Astrocyte (in vitro differentiated cells and primary cell): Measurements from ENCODE around the gene DCAF6. TPM values are rescaled to one million over a fixed set of nuclear protein-coding genes. Genes with fewer than 3 reads are reported as not detected.

Experiments used
- DNase-seq: peaks from one replicate; pipeline ENCODE4 v3.0.0-alpha.2; 2010; ENCODE audit warnings: low read depth
- FAIRE-seq: peaks from 2 replicates; lab custom pipeline; 2011; peaks lifted over from hg19 to GRCh38; lab: Jason Lieb, UNC
- H2AFZ ChIP-seq: 2 replicates; pipeline ENCODE4 v1.6.0; 2012; ENCODE audit warnings: low read depth, low read length, inconsistent platforms
- H3K27ac ChIP-seq: 2 replicates; pipeline ENCODE4 v1.5.1; 2011; ENCODE audit warnings: low read depth, low read length, inconsistent platforms
- H3K27me3 ChIP-seq: 2 replicates; pipeline ENCODE4 v1.6.0; 2011; ENCODE audit warnings: low read length, inconsistent platforms; ENCODE audit not compliant: insufficient read depth
- H3K36me3 ChIP-seq: 2 replicates; pipeline ENCODE4 v1.5.1; 2011; ENCODE audit warnings: low read length, inconsistent platforms; ENCODE audit not compliant: insufficient read depth
- H3K4me1 ChIP-seq: 2 replicates; pipeline ENCODE4 v1.5.1; 2011; ENCODE audit warnings: low read length, inconsistent platforms; ENCODE audit not compliant: insufficient read depth
- H3K4me2 ChIP-seq: 2 replicates; pipeline ENCODE4 v1.6.0; 2012; ENCODE audit warnings: low read length, inconsistent platforms
- H3K4me3 ChIP-seq: 2 replicates; pipeline ENCODE4 v1.5.1; 2011; ENCODE audit warnings: low read depth, mild to moderate bottlenecking, low read length, inconsistent platforms; ENCODE audit not compliant: insufficient read depth
- H3K79me2 ChIP-seq: 2 replicates; pipeline ENCODE4 v1.6.0; 2012; ENCODE audit warnings: mild to moderate bottlenecking, low read length, inconsistent platforms; ENCODE audit not compliant: insufficient read depth
- H3K9ac ChIP-seq: 2 replicates; pipeline ENCODE4 v1.6.0; 2012; ENCODE audit warnings: mild to moderate bottlenecking, low read length, inconsistent platforms
- H3K9me3 ChIP-seq: 2 replicates; pipeline ENCODE4 v1.5.1; 2012; ENCODE audit warnings: low read depth, mild to moderate bottlenecking, low read length, inconsistent platforms; ENCODE audit not compliant: insufficient read depth
- H4K20me1 ChIP-seq: 2 replicates; pipeline ENCODE4 v1.6.0; 2012; ENCODE audit warnings: low read length, inconsistent platforms; ENCODE audit not compliant: insufficient read depth
- H3K27ac Mint-ChIP-seq: one replicate; pipeline ENCODE4 v1.8.0; 2021; ENCODE audit warnings: mild to moderate bottlenecking, mixed read lengths; ENCODE audit not compliant: unreplicated experiment
- H3K27me3 Mint-ChIP-seq: one replicate; pipeline ENCODE4 v1.8.0; 2021; ENCODE audit warnings: low read depth, mixed read lengths; ENCODE audit not compliant: unreplicated experiment
- H3K36me3 Mint-ChIP-seq: one replicate; pipeline ENCODE4 v1.8.0; 2021; ENCODE audit warnings: low read depth, mixed read lengths; ENCODE audit not compliant: unreplicated experiment
- H3K4me1 Mint-ChIP-seq: one replicate; pipeline ENCODE4 v1.8.0; 2021; ENCODE audit warnings: low read depth, mixed read lengths; ENCODE audit not compliant: unreplicated experiment
- H3K4me3 Mint-ChIP-seq: one replicate; pipeline ENCODE4 v1.8.0; 2021; ENCODE audit warnings: mild to moderate bottlenecking, moderate library complexity, mixed read lengths; ENCODE audit not compliant: unreplicated experiment
- H3K9me3 Mint-ChIP-seq: one replicate; pipeline ENCODE4 v1.8.0; 2021; ENCODE audit warnings: mild to moderate bottlenecking, mixed read lengths; ENCODE audit not compliant: unreplicated experiment
- CTCF ChIP-seq: IDR thresholded peaks from 2 replicates; pipeline ENCODE4 v1.5.1; 2011; ENCODE audit warnings: low read depth, mild to moderate bottlenecking, inconsistent platforms, low read length, moderate library complexity; ENCODE audit not compliant: insufficient read depth
- EZH2 ChIP-seq: IDR thresholded peaks from 2 replicates; pipeline ENCODE4 v1.6.1; 2012; ENCODE audit warnings: mild to moderate bottlenecking, low read length, inconsistent platforms; ENCODE audit not compliant: insufficient read depth
- total RNA-seq: library from RNA; stranded (reverse); gene quantifications from 2 replicates; pipeline ENCODE4 v1.2.1, GENCODE V29; 2021

DCAF6 gene
- total RNA-seq, 1 donor from 2014 or later, result 57.4 TPM

- no peaks in the 10 kb centered on the region for H3K9me3 Mint-ChIP-seq
- H2AFZ ChIP-seq, result no peak overlapping the region
- no peak overlapping the region for H3K4me3 ChIP-seq
- H3K4me3 Mint-ChIP-seq, result no peak overlapping the region
- no peak overlapping the region for H3K27ac ChIP-seq
- H3K36me3 Mint-ChIP-seq, result peaks cover 2% of the 10 kb centered on the region
- no peak for TF ChIP-seq CTCF
- no peak for TF ChIP-seq EZH2
- no peak for DNase-seq
- H3K9ac ChIP-seq, result no peak overlapping the region
- H3K27me3 Mint-ChIP-seq, result no peaks in the 10 kb centered on the region
- H4K20me1 ChIP-seq, result no peaks in the 10 kb centered on the region
- no peaks in the 10 kb centered on the region for H3K79me2 ChIP-seq
- FAIRE-seq, result no peak
- no peak overlapping the region for H3K27ac Mint-ChIP-seq
- H3K36me3 ChIP-seq, result peaks cover 8% of the 10 kb centered on the region
- no peak overlapping the region for H3K4me2 ChIP-seq
- H3K4me1 ChIP-seq, result no peaks in the 10 kb centered on the region
- H3K27me3 ChIP-seq, result no peaks in the 10 kb centered on the region
- peaks cover 5% of the 10 kb centered on the region for H3K4me1 Mint-ChIP-seq
- no peaks in the 10 kb centered on the region for H3K9me3 ChIP-seq
Observed at GRCh38 chr1:167993720-167994119, 57.2 kb downstream of the DCAF6 start.

DNA sequence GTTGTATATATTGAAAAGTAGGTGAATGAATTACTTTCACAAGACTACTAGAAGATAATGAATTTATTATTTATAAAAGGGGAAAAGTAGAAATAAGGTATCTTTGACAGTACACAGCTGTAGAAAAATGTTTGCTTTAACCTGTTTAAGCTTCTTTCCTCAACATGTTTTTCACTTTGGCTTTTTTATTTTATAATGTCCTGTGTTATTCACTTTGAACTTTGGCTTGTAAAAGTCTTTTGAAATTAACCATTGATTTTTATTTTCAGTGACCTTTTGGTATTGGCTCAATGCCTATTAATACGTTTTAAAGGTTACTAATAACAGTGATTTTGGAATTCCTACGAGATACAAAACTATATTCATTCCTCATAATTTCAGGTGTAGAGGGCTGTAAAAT is 58.1 kb downstream of the DCAF6 start:
- no peak for TF ChIP-seq CTCF
- no peaks in the 10 kb centered on the region for H3K27me3 Mint-ChIP-seq
- no peak overlapping the region for H3K4me3 Mint-ChIP-seq
- no peak overlapping the region for H2AFZ ChIP-seq
- H3K36me3 ChIP-seq, result peaks cover 8% of the 10 kb centered on the region
- no peaks in the 10 kb centered on the region for H3K27me3 ChIP-seq
- no peak for DNase-seq
- H3K27ac ChIP-seq, result no peak overlapping the region
- no peak overlapping the region for H3K4me2 ChIP-seq
- no peaks in the 10 kb centered on the region for H4K20me1 ChIP-seq
- H3K79me2 ChIP-seq, result no peaks in the 10 kb centered on the region
- FAIRE-seq, result no peak
- no peaks in the 10 kb centered on the region for H3K4me1 ChIP-seq
- no peak overlapping the region for H3K4me3 ChIP-seq
- H3K4me1 Mint-ChIP-seq, result peaks cover 5% of the 10 kb centered on the region
- no peak overlapping the region for H3K27ac Mint-ChIP-seq
- no peak overlapping the region for H3K9ac ChIP-seq
- no peaks in the 10 kb centered on the region for H3K9me3 ChIP-seq
- H3K36me3 Mint-ChIP-seq, result peaks cover 6% of the 10 kb centered on the region
- no peaks in the 10 kb centered on the region for H3K9me3 Mint-ChIP-seq

- DNase-seq (no peak), FAIRE-seq (no peak)
- Histone ChIP-seq H3K79me2 (no peaks in the 10 kb centered on the region), H3K4me1 (no peaks in the 10 kb centered on the region), H3K27me3 (no peaks in the 10 kb centered on the region), H3K9me3 (no peaks in the 10 kb centered on the region), H3K9ac (no peak overlapping the region), H3K27ac (no peak overlapping the region), H2AFZ (no peak overlapping the region), H3K4me3 (no peak overlapping the region), H3K4me2 (no peak overlapping the region), H3K36me3 (peaks cover 8% of the 10 kb centered on the region), H4K20me1 (no peaks in the 10 kb centered on the region)
- TF ChIP-seq EZH2 (no peak), CTCF (no peak)
- H3K4me1 Mint-ChIP-seq, result peaks cover 5% of the 10 kb centered on the region
- H3K27me3 Mint-ChIP-seq, result no peaks in the 10 kb centered on the region
- H3K9me3 Mint-ChIP-seq, result no peaks in the 10 kb centered on the region
- no peak overlapping the region for H3K27ac Mint-ChIP-seq
- H3K36me3 Mint-ChIP-seq, result peaks cover 8% of the 10 kb centered on the region
- H3K4me3 Mint-ChIP-seq, result no peak overlapping the region
Observed at GRCh38 chr1:167995038-167995437, 58.6 kb downstream of the DCAF6 start.
